Liver (tissue), 3 donors: ENCODE measurements around the gene PATJ.
"Not testable (repeated sequence)": the region's sequence is repeated elsewhere in the genome, so short reads cannot be mapped to it uniquely, and the experiment has no call there.

Source experiments
- EGR1 ChIP-seq, 2 donors: IDR thresholded peaks; 2 replicates each; pipeline ENCODE4 v1.6.1; 2016 to 2018; ENCODE audit warnings: antibody characterized with exemption in 2 of 2, low read depth in 2 of 2
- HNF4G ChIP-seq: IDR thresholded peaks from 2 replicates; pipeline ENCODE4 v1.6.1; 2016; ENCODE audit warnings: antibody characterized with exemption
- RAD21 ChIP-seq, 2 donors: IDR thresholded peaks; 2 replicates each; pipeline ENCODE4 v1.6.1; 2016; ENCODE audit warnings: antibody characterized with exemption in 2 of 2, mild to moderate bottlenecking in 2 of 2
- TAF1 ChIP-seq: conservative IDR thresholded peaks from 2 replicates; pipeline ENCODE4 v1.6.1; 2016; ENCODE audit warnings: antibody characterized with exemption, mild to moderate bottlenecking
- YY1 ChIP-seq: IDR thresholded peaks from 2 replicates; pipeline ENCODE4 v1.6.1; 2016; ENCODE audit warnings: antibody characterized with exemption, mild to moderate bottlenecking
- TF ChIP-seq, protein P1 (sequence below): fragments of 150-350 bp; IDR thresholded peaks from 2 replicates; pipeline ENCODE4 v1.5.1; 2017; ENCODE audit warnings: improper control_type of control experiment, low read depth, low read length; ENCODE audit not compliant: missing input control
- TF ChIP-seq, protein P2 (sequence below): IDR thresholded peaks from 2 replicates; pipeline ENCODE4 v1.6.1; 2016; ENCODE audit warnings: antibody characterized with exemption
- TF ChIP-seq, protein P3 (sequence below): IDR thresholded peaks from 2 replicates; pipeline ENCODE4 v1.6.1; 2016; ENCODE audit warnings: antibody characterized with exemption, mild to moderate bottlenecking
- donor health status: healthy.
- donor health status: healthy.

DNA sequence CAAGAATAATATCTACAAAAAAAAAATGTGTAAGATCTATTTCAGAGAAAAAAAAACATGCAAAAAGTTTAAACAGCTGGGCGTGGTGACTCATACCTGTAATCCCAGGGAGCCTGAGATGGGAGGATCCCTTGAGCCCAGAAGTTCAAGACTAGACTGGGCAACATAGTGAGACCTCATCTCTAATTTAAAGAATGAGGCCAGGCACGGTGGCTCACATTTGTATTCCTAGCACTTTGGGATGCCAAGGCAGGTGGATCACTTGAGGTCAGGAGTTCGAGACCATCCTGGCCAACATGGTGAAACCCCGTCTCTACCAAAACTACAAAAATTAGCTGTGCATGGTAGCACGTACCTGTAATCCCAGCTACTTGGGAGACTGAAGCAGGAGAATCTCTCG is 443.0 kb downstream of the PATJ start:
- TF ChIP-seq, protein P1, sequence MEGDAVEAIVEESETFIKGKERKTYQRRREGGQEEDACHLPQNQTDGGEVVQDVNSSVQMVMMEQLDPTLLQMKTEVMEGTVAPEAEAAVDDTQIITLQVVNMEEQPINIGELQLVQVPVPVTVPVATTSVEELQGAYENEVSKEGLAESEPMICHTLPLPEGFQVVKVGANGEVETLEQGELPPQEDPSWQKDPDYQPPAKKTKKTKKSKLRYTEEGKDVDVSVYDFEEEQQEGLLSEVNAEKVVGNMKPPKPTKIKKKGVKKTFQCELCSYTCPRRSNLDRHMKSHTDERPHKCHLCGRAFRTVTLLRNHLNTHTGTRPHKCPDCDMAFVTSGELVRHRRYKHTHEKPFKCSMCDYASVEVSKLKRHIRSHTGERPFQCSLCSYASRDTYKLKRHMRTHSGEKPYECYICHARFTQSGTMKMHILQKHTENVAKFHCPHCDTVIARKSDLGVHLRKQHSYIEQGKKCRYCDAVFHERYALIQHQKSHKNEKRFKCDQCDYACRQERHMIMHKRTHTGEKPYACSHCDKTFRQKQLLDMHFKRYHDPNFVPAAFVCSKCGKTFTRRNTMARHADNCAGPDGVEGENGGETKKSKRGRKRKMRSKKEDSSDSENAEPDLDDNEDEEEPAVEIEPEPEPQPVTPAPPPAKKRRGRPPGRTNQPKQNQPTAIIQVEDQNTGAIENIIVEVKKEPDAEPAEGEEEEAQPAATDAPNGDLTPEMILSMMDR, result not testable (repeated sequence)
- TF ChIP-seq, protein P2, sequence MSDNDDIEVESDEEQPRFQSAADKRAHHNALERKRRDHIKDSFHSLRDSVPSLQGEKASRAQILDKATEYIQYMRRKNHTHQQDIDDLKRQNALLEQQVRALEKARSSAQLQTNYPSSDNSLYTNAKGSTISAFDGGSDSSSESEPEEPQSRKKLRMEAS, result not testable (repeated sequence)
- TF ChIP-seq TAF1; YY1; RAD21 (IDR thresholded peaks at IDR 0.05); HNF4G; EGR1 (IDR thresholded peaks at IDR 0.05; ENCODE audit: low read depth in 2 of 2): not testable (repeated sequence)
- TF ChIP-seq, protein P3, sequence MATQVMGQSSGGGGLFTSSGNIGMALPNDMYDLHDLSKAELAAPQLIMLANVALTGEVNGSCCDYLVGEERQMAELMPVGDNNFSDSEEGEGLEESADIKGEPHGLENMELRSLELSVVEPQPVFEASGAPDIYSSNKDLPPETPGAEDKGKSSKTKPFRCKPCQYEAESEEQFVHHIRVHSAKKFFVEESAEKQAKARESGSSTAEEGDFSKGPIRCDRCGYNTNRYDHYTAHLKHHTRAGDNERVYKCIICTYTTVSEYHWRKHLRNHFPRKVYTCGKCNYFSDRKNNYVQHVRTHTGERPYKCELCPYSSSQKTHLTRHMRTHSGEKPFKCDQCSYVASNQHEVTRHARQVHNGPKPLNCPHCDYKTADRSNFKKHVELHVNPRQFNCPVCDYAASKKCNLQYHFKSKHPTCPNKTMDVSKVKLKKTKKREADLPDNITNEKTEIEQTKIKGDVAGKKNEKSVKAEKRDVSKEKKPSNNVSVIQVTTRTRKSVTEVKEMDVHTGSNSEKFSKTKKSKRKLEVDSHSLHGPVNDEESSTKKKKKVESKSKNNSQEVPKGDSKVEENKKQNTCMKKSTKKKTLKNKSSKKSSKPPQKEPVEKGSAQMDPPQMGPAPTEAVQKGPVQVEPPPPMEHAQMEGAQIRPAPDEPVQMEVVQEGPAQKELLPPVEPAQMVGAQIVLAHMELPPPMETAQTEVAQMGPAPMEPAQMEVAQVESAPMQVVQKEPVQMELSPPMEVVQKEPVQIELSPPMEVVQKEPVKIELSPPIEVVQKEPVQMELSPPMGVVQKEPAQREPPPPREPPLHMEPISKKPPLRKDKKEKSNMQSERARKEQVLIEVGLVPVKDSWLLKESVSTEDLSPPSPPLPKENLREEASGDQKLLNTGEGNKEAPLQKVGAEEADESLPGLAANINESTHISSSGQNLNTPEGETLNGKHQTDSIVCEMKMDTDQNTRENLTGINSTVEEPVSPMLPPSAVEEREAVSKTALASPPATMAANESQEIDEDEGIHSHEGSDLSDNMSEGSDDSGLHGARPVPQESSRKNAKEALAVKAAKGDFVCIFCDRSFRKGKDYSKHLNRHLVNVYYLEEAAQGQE, result not testable (repeated sequence)
